T-helper 1 cell (primary cell): Measurements from ENCODE around the gene BSND.

ENCODE experiments used
- DNase-seq, 5 donors: peaks; one replicate each; pipeline ENCODE4 v3.0.0-alpha.2; 2012 to 2020

The BSND gene

GRCh38 chr1:54976747-54977146 lies 22.0 kb upstream of the BSND start:
- no peak for DNase-seq

GRCh38 chr1:54977533-54978297 lies 21.0 kb upstream of the BSND start:
- no peak for DNase-seq

GRCh38 chr1:54978528-54979326 lies 20.0 kb upstream of the BSND start:
- no peak for DNase-seq

- DNase-seq: no peak
These were observed 19.3 kb upstream of the BSND start for GRCh38 chr1:54979327-54979891.

DNA sequence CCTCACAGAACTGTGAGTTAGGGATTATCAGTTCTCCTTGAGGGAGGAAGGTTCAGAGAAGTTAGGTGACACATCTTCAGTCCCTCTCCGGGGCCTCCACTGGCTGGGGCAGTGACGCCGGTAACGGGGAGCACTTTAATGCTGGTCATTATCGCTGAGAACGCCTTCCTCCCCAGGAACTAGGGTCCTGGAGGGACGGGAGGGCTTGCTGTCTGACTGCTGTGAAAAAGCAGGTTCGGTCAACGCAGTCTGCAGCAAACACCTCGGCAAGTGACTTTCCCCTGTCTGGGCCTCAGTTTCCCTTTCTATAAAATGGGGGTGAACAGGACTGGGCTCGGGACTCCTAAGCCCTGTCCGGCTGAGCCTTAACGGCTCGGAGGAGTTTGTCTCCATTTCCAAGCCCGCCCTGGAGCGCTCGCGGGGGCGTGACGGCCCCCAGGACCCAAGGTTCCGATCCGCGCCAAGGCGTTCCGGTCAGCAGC lies 18.6 kb upstream of the BSND start:
- no peak for DNase-seq

DNA sequence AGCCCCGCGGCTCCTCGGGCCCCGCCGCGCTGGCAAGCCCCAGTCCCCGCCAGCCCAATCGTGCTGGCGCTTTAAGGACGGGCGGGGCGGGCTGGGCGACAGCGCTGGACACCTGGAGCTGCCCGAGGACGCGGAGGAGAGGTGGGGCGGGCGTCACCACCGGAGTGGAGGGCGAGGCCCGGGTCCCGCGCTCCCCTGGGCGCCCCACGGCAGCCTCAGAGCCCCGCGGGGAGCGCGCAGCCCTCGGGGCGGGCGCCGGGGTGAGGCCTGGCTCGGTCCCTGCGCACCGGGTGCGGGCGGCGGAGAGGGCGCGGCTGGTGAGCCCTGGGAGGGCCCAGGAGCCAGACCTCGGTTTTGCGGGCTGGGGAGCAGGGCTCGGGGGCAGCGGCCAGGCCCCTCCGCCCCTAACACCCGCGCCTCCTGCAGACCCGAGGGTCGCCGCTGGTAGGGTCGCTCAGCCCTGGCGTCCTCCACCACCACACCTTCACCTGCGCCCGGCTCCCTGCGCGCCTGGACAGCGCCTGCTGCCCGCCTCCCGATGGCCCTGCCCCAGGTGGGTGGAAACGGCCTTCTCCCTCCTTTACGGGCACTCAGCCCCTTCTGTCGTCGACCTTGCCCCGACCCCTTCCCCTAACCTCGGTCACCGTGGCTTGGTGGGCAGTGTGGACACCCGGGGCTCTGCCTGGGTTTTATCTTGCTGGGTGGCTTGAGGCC lies 18.0 kb upstream of the BSND start, which contains the start of gene TMEM61:
Gene TMEM61 (plus strand): TSS at position 101 of the 714 bp plus-strand sequence. CDS start 438 bp downstream, at position 539.
- no peak for DNase-seq

GRCh38 chr1:54981466-54981865 lies 17.3 kb upstream of the BSND start:
- no peak for DNase-seq

- DNase-seq: no peak
These were observed 16.0 kb upstream of the BSND start for GRCh38 chr1:54982739-54983138.

- no peak for DNase-seq
These were observed 14.4 kb upstream of the BSND start for GRCh38 chr1:54984131-54984842.

DNA sequence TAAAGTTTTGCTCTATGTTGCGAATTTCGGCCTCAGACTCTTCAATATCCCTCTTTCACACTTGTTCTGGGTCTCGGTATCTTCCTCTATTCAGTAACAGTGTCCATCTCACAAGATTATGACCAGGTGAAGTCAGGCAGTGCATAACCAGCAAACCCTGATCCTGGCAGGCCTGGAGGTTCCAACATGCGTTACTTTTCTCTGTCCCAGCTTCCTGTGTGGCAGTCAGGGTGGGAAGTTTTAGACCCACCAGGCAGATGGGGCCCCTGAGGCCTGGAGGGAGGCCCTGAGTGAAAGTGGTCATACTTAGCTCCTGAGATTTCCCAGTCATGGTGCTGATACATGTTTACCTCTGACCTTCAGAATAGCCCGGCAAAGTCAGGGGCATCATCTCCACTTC lies 13.2 kb upstream of the BSND start:
- no peak for DNase-seq

DNA sequence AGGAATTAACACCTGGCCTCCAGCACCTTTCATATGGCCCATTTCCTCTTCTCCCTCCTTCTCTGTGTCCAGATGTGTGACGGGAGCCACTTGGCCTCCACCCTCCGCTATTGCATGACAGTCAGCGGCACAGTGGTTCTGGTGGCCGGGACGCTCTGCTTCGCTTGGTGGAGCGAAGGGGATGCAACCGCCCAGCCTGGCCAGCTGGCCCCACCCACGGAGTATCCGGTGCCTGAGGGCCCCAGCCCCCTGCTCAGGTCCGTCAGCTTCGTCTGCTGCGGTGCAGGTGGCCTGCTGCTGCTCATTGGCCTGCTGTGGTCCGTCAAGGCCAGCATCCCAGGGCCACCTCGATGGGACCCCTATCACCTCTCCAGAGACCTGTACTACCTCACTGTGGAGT lies 12.7 kb upstream of the BSND start:
- no peak for DNase-seq

DNA sequence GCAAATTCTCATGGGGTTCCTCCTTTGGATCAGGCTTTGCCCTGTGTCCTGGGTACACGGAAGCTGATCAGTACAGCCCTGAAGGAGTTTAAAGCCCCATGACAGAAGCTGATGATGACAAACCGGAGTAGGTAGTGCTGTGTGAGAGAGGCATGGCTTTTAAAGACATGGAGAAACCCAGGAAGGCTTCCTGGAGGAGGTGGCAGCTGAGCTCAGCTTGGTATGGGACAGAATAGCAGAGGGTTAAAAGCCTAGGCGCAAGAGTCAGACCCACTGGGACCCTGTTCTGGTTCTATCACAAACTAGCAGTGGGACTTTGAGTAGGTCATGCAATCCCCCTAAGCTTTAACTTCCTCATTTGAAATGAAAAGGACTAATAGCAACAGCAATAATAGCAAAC lies 12.2 kb upstream of the BSND start:
- no peak for DNase-seq

GRCh38 chr1:54987427-54987826 lies 11.3 kb upstream of the BSND start:
- no peak for DNase-seq

- no peak for DNase-seq
These were observed 10.6 kb upstream of the BSND start for GRCh38 chr1:54987919-54988705.

- DNase-seq: no peak
These were observed 9.8 kb upstream of the BSND start for GRCh38 chr1:54988975-54989374.

DNA sequence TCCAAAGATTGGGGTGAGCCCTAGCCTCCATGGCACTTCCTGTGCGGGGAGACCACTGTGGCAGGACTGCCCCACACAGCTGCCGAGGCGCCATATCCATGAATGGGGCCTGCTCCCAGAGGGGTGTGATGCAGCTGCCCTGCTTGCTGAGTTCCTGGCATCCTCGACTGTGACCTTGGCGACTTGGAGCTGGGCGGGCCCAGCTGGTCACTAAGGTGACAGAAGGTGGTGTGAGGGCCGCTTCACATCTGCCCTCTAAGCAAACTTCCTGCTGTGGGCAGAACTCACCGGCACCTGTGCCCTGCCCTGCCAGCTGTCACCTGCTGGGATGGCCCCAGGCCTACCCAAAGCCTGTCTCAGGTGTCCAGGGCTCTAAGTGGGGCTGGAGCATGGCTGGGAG lies 9.3 kb upstream of the BSND start:
- DNase-seq: no peak

DNA sequence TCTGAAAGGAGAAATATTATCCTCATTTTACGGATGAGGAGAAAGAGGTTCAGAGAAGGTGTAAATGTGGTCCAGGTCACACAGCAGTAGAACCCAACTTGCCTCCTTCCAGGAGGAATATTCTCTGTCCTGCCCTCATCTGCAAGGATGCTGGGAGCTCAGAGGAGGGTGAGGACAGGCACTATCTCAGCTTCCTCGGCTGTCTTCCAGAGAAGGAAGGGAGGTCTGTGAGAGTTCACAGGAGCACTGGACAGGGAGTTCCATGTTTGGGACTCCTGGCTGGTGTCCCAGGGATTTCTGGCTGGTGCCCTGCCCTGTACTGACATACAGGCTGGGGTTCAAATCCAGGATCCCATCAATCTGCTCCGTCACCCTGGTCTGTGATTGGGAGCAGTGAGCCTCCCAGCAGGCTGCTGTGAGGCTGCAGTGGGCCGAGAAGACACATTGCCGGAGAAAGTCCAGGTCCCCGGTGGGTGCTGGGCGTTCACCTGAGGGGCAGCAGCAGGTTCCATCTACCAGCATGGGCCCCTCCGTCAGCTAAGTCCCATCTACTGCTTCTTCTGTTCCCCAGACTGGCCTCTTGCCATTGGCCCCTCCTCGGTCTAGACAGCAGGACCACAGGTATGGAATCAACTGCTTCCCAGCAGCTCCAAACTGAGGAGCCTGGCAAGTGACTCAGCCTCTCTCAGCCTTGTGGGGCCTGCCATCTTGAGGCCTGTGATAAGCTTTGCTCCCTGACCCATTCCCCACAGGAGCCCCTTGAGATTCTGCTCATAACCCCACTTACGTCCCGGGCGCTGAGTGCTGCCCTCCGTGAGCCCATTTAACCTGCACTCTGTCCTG lies 8.5 kb upstream of the BSND start:
- DNase-seq: no peak

DNA sequence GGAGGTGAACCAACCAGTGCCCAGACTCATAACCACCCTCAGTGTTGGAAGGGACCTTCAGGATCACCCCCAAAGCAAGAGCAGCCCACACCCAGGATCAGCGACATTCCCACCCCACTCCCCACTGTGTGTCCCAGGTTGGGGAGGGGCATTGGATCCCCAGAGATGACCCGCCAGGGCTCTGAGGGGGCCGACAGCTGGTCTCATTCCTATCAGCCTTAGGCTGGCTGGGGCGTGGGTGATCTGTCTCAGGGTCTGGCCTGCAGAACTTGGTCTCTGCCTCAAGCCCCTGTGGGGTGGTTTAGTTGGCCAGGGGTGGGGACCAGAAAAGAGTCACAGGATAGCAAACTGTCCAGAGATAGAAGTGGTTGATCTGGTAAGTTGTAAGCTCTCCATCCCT lies 7.8 kb upstream of the BSND start:
- DNase-seq: no peak

GRCh38 chr1:54991939-54992338 lies 6.8 kb upstream of the BSND start:
- no peak for DNase-seq

- no peak for DNase-seq
These were observed 5.6 kb upstream of the BSND start for GRCh38 chr1:54993140-54993539.
